Stromal cell of bone marrow (primary cell): ENCODE data around the gene PRKN.
"Not testable (repeated sequence)": the region's sequence is repeated elsewhere in the genome, so short reads cannot be mapped to it uniquely, and the experiment has no call there.

Experiments
- DNase-seq: peaks from one replicate; pipeline ENCODE4 v3.0.0-alpha.2; 2012; ENCODE audit warnings: low read depth

PRKN gene

GRCh38 chr6:161903584-161904212, 823.9 kb downstream of the PRKN start:
- DNase-seq = no peak

- DNase-seq = no peak
Measured at GRCh38 chr6:161901740-161902426, 825.7 kb downstream of the PRKN start.

- DNase-seq = no peak
Measured at GRCh38 chr6:161894436-161894835, 833.1 kb downstream of the PRKN start.

- no peak for DNase-seq
Measured at GRCh38 chr6:161891542-161891941, 836.0 kb downstream of the PRKN start.

- no peak for DNase-seq
Measured at GRCh38 chr6:161890832-161891297, 836.7 kb downstream of the PRKN start.

GRCh38 chr6:161890133-161890831, 837.3 kb downstream of the PRKN start:
- no peak for DNase-seq

- DNase-seq = no peak
Measured at GRCh38 chr6:161889324-161889723, 838.2 kb downstream of the PRKN start.

- DNase-seq = not testable (repeated sequence)
Measured at GRCh38 chr6:161886545-161886944, 841.0 kb downstream of the PRKN start.

- no peak for DNase-seq
Measured at GRCh38 chr6:161884782-161885181, 842.8 kb downstream of the PRKN start.

GRCh38 chr6:161882196-161882765, 845.3 kb downstream of the PRKN start:
- DNase-seq = no peak

GRCh38 chr6:161880056-161880455, 847.5 kb downstream of the PRKN start:
- no peak for DNase-seq

GRCh38 chr6:161876231-161876630, 851.3 kb downstream of the PRKN start:
- no peak for DNase-seq

- no peak for DNase-seq
Measured at GRCh38 chr6:161870236-161870901, 857.2 kb downstream of the PRKN start.

GRCh38 chr6:161869491-161869890, 858.1 kb downstream of the PRKN start:
- DNase-seq = no peak

- DNase-seq = no peak
Measured at GRCh38 chr6:161866570-161866969, 861.0 kb downstream of the PRKN start.

GRCh38 chr6:161861061-161861460, 866.5 kb downstream of the PRKN start:
- DNase-seq = not testable (repeated sequence)

GRCh38 chr6:161853657-161854056, 873.9 kb downstream of the PRKN start:
- DNase-seq = no peak

- DNase-seq = not testable (repeated sequence)
Measured at GRCh38 chr6:161851486-161851885, 876.1 kb downstream of the PRKN start.

GRCh38 chr6:161850562-161850961, 877.0 kb downstream of the PRKN start:
- DNase-seq = no peak

GRCh38 chr6:161847628-161848027, 879.9 kb downstream of the PRKN start:
- DNase-seq = no peak

GRCh38 chr6:161844804-161845203, 882.8 kb downstream of the PRKN start:
- DNase-seq = no peak

- DNase-seq = no peak
Measured at GRCh38 chr6:161843066-161843465, 884.5 kb downstream of the PRKN start.
